Choroid plexus epithelial cell (primary cell): ENCODE results near the gene TEX51.

Experiments used
- DNase-seq: peaks from one replicate; pipeline ENCODE4 v3.0.0-alpha.2; 2010; ENCODE audit warnings: low read depth
- H3K4me3 ChIP-seq: 2 replicates; pipeline ENCODE4 v1.5.1; 2011; ENCODE audit warnings: low read depth, mild to moderate bottlenecking, control low read depth, low read length, moderate library complexity
- CTCF ChIP-seq: conservative IDR thresholded peaks from 2 replicates; pipeline ENCODE4 v1.5.1; 2011; ENCODE audit warnings: low read depth, mild to moderate bottlenecking, control low read depth, inconsistent platforms, low read length, moderate library complexity

Gene TEX51

GRCh38 chr2:126946318-126947102 lies 47.8 kb downstream of the TEX51 start:
- no peak for TF ChIP-seq CTCF
- no peak overlapping the region for H3K4me3 ChIP-seq
- no peak for DNase-seq

- H3K4me3 ChIP-seq, result no peak overlapping the region
- TF ChIP-seq CTCF, result no peak
- no peak for DNase-seq
Observed at GRCh38 chr2:126947103-126947429, 48.4 kb downstream of the TEX51 start.

GRCh38 chr2:126949775-126950174 lies 51.1 kb downstream of the TEX51 start:
- no peak for TF ChIP-seq CTCF
- no peak for DNase-seq
- no peak overlapping the region for H3K4me3 ChIP-seq

- H3K4me3 ChIP-seq, result no peak overlapping the region
- no peak for DNase-seq
- TF ChIP-seq CTCF, result no peak
Observed at GRCh38 chr2:126950504-126950903, 51.8 kb downstream of the TEX51 start.
